ENCODE measurements around the gene MUSTN1.

Gene MUSTN1

DNA sequence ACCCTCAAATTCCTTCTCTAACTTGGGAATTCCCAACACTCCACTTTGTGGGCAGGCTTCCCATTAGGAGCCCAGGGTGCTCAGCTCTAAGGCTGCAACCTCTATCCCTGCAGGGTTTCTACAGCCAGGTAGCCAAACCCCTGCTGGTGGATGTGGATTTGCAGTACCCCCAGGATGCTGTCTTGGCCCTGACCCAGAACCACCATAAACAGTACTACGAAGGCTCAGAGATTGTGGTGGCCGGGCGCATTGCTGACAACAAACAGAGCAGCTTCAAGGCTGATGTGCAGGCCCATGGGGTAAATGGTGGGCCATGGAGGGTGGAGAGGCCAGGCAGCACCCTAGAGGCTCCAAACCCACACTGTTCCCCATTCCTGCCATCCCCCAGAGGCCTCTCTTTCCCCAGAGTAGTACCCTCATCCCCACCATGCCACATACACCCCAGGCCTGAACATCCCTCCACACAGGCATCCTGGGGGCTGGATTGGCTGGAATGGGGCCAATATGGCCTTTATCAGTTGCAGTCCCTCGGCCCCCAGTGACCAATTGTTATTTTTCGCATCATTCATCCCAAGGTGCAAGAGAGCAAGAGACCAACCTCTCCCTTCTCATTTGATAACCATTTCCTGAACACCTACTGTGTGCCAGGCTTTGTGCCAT is 49.8 kb downstream of the MUSTN1 start:
- TF ChIP-seq, protein P1, sequence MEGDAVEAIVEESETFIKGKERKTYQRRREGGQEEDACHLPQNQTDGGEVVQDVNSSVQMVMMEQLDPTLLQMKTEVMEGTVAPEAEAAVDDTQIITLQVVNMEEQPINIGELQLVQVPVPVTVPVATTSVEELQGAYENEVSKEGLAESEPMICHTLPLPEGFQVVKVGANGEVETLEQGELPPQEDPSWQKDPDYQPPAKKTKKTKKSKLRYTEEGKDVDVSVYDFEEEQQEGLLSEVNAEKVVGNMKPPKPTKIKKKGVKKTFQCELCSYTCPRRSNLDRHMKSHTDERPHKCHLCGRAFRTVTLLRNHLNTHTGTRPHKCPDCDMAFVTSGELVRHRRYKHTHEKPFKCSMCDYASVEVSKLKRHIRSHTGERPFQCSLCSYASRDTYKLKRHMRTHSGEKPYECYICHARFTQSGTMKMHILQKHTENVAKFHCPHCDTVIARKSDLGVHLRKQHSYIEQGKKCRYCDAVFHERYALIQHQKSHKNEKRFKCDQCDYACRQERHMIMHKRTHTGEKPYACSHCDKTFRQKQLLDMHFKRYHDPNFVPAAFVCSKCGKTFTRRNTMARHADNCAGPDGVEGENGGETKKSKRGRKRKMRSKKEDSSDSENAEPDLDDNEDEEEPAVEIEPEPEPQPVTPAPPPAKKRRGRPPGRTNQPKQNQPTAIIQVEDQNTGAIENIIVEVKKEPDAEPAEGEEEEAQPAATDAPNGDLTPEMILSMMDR (conservative IDR thresholded peaks at IDR 0.05; ENCODE audit: low read depth, low read length) = no peak
- H3K4me3 ChIP-seq (ENCODE audit: low read depth, low read length) = no peak overlapping the region
- no peak for DNase-seq (ENCODE audit: low read depth)

DNA sequence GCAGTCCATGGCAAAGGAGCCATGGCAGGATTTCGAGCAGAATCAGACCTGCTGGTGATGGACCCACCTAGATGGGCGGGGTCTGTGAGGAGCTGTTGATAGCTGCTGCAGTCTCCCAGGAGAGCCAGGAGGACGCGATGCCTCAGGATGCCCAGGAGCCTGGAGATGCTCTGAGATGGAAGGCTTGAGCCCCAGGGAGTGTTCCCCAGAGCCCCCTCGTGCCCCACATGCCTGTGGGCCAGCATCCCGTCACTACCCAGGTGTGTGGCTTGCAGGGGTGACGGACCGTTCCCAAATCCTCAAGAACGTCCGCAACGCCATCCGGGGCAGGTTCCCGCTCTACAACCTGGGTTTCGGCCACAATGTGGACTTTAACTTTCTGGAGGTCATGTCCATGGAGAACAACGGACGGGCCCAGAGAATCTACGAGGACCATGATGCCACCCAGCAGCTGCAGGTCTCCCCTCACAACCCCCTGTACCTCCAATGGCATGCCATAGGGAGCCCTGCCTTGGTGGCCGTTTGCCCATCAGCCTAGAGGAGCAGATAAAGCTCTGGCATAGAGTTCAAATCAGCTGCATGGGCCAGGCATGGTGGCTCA is 50.7 kb downstream of the MUSTN1 start:
- no peak overlapping the region for H3K4me3 ChIP-seq (ENCODE audit: low read depth, low read length)
- TF ChIP-seq, protein P1 (conservative IDR thresholded peaks at IDR 0.05; ENCODE audit: low read depth, low read length) = no peak
- DNase-seq (ENCODE audit: low read depth) = no peak

DNA sequence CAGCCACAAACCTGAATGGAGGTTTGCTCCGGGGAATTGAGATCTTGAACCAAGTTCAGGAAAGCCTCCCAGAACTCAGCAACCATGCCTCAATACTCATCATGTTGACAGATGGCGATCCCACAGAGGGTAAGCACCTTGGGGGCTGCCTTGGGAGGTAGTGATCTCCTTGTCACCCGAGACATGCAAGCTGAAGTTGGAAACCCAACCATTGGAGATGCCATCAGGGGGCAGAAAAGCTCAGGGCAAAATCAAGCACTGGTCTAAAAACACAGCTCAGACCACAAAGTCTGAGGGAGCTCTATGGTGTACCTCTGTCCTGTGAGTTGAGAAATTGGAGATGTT is 51.6 kb downstream of the MUSTN1 start:
- TF ChIP-seq, protein P1 (conservative IDR thresholded peaks at IDR 0.05; ENCODE audit: low read depth, low read length) = peak; percentile 27

More for the DNA sequence above, 51.6 kb downstream of the MUSTN1 start:
- DNase-seq (ENCODE audit: low read depth) = peak; percentile 14
- H3K4me3 ChIP-seq (ENCODE audit: low read depth, low read length) = no peak overlapping the region

Measured in choroid plexus epithelial cell (primary cell).